ENCODE results near the gene GAPDH. TPM values are rescaled to one million over a fixed set of nuclear protein-coding genes. Genes with fewer than 3 reads are reported as not detected.
"Not testable (repeated sequence)": the region's sequence is repeated elsewhere in the genome, so short reads cannot be mapped to it uniquely, and the experiment has no call there.

GAPDH gene
- 1,000 to 10,000 TPM; 1,469 to 2,105 TPM for total RNA-seq

- peaks cover 12% of the 10 kb centered on the region for H3K4me1 ChIP-seq (replicated peaks)
- peak within 1 kb of the TSS; percentile 90 to 93 for H3K27ac ChIP-seq
- WGBS = under 1% methylated on average over 62 of the region's 62 CpGs
- no peaks in the 10 kb centered on the region for H3K27me3 ChIP-seq (replicated peaks; ENCODE audit: insufficient read depth)
- peak; percentile 93 for DNase-seq (ENCODE audit: low spot score)
- H3K4me3 ChIP-seq = peak within 1 kb of the TSS; percentile 67 to 90
- TF ChIP-seq POLR2AphosphoS5 (IDR thresholded peaks at IDR 0.05) = peak; percentile 73
- TF ChIP-seq POLR2A (IDR thresholded peaks at IDR 0.05) = peak; percentile 87
- TF ChIP-seq, protein P1, sequence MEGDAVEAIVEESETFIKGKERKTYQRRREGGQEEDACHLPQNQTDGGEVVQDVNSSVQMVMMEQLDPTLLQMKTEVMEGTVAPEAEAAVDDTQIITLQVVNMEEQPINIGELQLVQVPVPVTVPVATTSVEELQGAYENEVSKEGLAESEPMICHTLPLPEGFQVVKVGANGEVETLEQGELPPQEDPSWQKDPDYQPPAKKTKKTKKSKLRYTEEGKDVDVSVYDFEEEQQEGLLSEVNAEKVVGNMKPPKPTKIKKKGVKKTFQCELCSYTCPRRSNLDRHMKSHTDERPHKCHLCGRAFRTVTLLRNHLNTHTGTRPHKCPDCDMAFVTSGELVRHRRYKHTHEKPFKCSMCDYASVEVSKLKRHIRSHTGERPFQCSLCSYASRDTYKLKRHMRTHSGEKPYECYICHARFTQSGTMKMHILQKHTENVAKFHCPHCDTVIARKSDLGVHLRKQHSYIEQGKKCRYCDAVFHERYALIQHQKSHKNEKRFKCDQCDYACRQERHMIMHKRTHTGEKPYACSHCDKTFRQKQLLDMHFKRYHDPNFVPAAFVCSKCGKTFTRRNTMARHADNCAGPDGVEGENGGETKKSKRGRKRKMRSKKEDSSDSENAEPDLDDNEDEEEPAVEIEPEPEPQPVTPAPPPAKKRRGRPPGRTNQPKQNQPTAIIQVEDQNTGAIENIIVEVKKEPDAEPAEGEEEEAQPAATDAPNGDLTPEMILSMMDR (IDR thresholded peaks at IDR 0.05) = peak in 2 of 4 experiments; percentile 8 to 15
- intact Hi-C loops (cut with DNase I) = loop anchor here (2.0 kb wide), 1 partner anchor 41 kb away; the partner anchor contains the start of gene MRPL51
- no peaks in the 10 kb centered on the region for H3K9me3 ChIP-seq
- peaks cover 7 to 22% of the 10 kb centered on the region in 2 donors for H3K36me3 ChIP-seq
Measured at GRCh38 chr12:6533923-6534694, at the start of gene GAPDH. GAPDH (plus strand) TSS chr12:6534517; CDS start chr12:6534833, 316 bp downstream.

DNA sequence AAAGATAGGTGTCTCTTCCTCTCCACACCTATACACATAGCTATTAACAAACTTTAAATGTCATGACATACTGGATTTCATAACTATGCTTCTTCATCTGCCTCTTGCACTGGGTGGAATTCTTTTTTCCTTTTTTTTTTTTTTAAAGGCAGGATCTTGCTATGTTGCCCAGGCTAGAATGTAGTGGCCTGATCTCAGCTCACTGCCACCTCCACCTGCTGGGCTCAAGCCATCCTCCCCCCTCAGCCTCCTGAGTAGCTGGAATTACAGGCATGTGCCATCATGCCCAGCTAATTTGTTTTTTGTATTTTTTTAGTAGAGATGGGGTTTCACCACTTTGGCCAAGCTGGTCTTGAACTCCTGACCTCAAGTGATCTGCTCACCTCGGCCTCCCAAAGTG is 46.1 kb upstream of the GAPDH start:
- no peak for DNase-seq (ENCODE audit: low spot score)
- H3K9me3 ChIP-seq = no peaks in the 10 kb centered on the region
- H3K36me3 ChIP-seq = no peaks in the 10 kb centered on the region
- no peaks in the 10 kb centered on the region for H3K4me1 ChIP-seq (replicated peaks)
- no peak overlapping the region for H3K27ac ChIP-seq
- no peaks in the 10 kb centered on the region for H3K27me3 ChIP-seq (replicated peaks; ENCODE audit: insufficient read depth)
- intact Hi-C loops (cut with DNase I) = no loop called here
- TF ChIP-seq, protein P1 (IDR thresholded peaks at IDR 0.05) = no peak
- TF ChIP-seq POLR2A (IDR thresholded peaks at IDR 0.05) = no peak
- no peak for TF ChIP-seq POLR2AphosphoS5 (IDR thresholded peaks at IDR 0.05)
- WGBS = 66% methylated on average over 1 of the region's 1 CpG
- no peak overlapping the region for H3K4me3 ChIP-seq

- Histone ChIP-seq H3K27me3 (replicated peaks; ENCODE audit: insufficient read depth) (no peaks in the 10 kb centered on the region), H3K4me1 (replicated peaks) (no peaks in the 10 kb centered on the region), H3K36me3 (no peaks in the 10 kb centered on the region), H3K9me3 (no peaks in the 10 kb centered on the region), H3K27ac (no peak overlapping the region), H3K4me3 (no peak overlapping the region)
- 61% methylated on average over 4 of the region's 4 CpGs for WGBS
- no peak for DNase-seq (ENCODE audit: low spot score)
- intact Hi-C loops (cut with DNase I) = no loop called here
- TF ChIP-seq POLR2AphosphoS5 (IDR thresholded peaks at IDR 0.05) (no peak), POLR2A (IDR thresholded peaks at IDR 0.05) (no peak)
- TF ChIP-seq, protein P1 (IDR thresholded peaks at IDR 0.05) = no peak
Measured at GRCh38 chr12:6489449-6489848, 44.9 kb upstream of the GAPDH start.

- not testable (repeated sequence) for H3K27me3 ChIP-seq (replicated peaks; ENCODE audit: insufficient read depth); H3K4me1 ChIP-seq (replicated peaks); H3K27ac ChIP-seq; H3K36me3 ChIP-seq; H3K9me3 ChIP-seq; DNase-seq (ENCODE audit: low spot score); H3K4me3 ChIP-seq
- WGBS = 100% methylated on average over 1 of the region's 1 CpG
- intact Hi-C loops (cut with DNase I) = loop anchor here (5.0 kb wide), 1 partner anchor 38 kb away; the partner anchor contains the start of gene TAPBPL
Measured at GRCh38 chr12:6490673-6491072, 43.6 kb upstream of the GAPDH start.

DNA sequence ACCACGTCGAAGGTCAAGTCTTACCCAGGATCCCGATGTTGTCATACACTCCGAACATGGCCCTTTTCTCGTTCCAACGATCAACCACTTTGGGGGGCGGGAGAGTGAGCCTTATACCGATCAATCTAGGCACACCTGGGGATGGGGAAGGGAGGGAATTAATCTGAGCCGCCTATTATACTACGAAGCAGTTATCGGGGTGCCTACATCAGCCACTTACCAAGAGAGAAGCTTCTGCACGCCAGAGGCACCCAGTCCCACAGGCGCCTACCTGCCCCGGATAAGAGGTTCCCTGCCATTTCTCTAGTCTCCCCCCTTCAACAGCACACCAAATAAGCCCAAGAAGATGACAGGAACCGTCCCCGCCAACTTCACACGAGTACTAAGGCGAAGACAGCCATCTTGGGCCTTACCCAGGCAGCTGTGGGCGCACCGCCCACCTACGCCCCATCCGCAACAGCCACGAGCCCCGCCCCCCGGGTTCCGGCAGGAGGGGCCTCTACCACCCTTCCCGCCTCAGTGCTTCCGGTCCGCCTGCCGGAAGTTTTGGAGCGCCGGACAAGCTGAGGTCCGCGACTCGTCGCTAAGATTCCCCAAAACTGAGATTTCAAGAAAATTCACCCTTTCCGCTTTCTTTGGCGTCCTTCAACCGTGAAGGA is 41.4 kb upstream of the GAPDH start, which contains the start of gene MRPL51:
MRPL51 (minus strand) TSS at position 425 of the 659 bp plus-strand sequence; CDS start at position 299, 126 bp downstream.
- Histone ChIP-seq H3K27ac (peak within 1 kb of the TSS; percentile 94 to 96), H3K36me3 (no peaks in the 10 kb centered on the region), H3K9me3 (no peaks in the 10 kb centered on the region), H3K4me1 (replicated peaks) (no peaks in the 10 kb centered on the region), H3K27me3 (replicated peaks; ENCODE audit: insufficient read depth) (no peaks in the 10 kb centered on the region), H3K4me3 (peak within 1 kb of the TSS; percentile 64 to 69)
- WGBS = under 1% methylated on average over 39 of the region's 39 CpGs
- intact Hi-C loops (cut with DNase I) = loop anchor here (2.0 to 5.0 kb wide), 2 partner anchors 41 to 42 kb away; partner anchors contain the start of genes GAPDH and TAPBPL
- peak; percentile 97 for DNase-seq (ENCODE audit: low spot score)
- peak; percentile 80 for TF ChIP-seq POLR2A (IDR thresholded peaks at IDR 0.05)
- TF ChIP-seq, protein P1 (IDR thresholded peaks at IDR 0.05) = no peak
- TF ChIP-seq POLR2AphosphoS5 (IDR thresholded peaks at IDR 0.05) = peak; percentile 95

Measured in prostate gland (tissue), 2 donors.